ENCODE results near the gene RAMP2. TPM values are rescaled to one million over a fixed set of nuclear protein-coding genes. Genes with fewer than 3 reads are reported as not detected.

Gene RAMP2
- total RNA-seq, 2 donors from 2014 or later, result 11.0 to 32.3 TPM

DNA sequence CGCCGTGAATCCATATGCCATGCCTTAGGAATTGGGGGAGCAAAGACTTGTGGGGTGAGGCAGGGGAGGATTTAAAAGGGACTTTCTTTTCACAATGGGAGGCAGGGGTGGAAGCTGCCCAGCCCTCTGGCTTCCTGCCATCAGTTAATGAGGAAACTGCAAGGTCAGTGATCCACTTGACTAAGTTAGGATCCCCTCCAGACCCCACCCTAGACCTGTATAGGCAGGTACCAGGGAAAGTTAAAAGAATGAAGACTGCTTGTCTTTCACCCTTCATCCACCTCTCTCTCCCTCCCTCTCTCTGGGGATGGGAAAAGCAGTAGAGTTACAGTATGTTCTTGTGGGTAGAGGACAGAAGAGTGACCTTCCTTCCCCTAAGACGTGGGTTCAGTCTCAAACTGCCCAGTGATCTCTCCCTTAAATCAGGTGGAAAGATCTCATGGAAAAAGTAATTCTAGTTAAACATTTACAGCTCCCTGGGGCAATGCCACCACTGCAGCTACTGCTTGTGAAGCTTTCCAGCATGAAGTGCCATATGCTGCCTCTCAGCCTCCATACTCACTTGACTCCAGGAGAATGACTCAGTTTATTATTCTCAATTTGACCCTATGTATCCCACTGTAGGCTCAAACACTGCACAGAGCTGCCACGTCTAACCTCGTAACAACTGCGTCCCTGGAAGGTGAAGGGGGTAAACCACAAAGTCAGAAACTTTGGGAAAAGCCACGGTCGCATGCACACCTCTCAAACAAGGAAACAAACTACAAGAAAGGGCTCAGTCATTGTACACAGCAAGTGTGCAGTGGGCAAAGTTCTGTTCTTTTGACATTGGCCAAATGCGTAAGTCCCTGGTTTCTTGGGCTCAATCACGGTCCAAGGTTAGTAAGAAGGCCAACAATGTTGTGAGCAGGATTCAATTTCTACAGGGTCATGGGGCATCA, 36.3 kb downstream of the RAMP2 start:
- ATAC-seq (ENCODE audit: insufficient number of reproducible peaks, low FRiP score, low read depth), result no peak
- Histone ChIP-seq H3K36me3 (peaks cover 6% of the 10 kb centered on the region), H3K4me3 (peak overlapping the region; percentile 94), H3K27ac (no peak overlapping the region), H3K4me1 (ENCODE audit: control insufficient read depth in 1 of 2, low read depth in 2 of 2) (peaks cover 10 to 22% of the 10 kb centered on the region in 2 donors), H3K27me3 (replicated peaks; ENCODE audit: insufficient read depth) (no peaks in the 10 kb centered on the region), H3K9me3 (no peaks in the 10 kb centered on the region)
- no peak for TF ChIP-seq CTCF (IDR thresholded peaks at IDR 0.05)
- no peak for DNase-seq (ENCODE audit: low spot score)

DNA sequence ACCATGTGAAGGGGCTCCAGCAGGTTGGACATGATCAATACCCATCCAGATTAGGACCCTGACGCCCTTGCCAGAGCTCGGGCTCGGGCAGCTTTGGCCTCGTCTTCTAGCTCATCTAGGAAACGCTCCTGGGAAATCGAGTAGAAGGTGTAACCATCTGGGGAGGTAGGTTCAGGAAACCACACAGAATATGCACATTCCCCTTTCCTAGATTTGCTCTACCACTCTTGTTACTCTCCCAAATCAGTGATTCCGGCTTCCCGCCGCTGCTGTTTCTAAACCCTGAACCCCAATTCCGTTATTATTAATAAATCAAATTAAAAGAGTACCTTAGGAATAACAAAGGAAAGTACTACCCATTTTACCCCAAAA, 37.0 kb downstream of the RAMP2 start:
- Histone ChIP-seq H3K9me3 (no peaks in the 10 kb centered on the region), H3K4me3 (peak overlapping the region; percentile 94), H3K27me3 (replicated peaks; ENCODE audit: insufficient read depth) (no peaks in the 10 kb centered on the region), H3K4me1 (ENCODE audit: control insufficient read depth in 1 of 2, low read depth in 2 of 2) (peaks cover 10 to 22% of the 10 kb centered on the region in 2 donors), H3K27ac (peak overlapping the region; percentile 46 to 57), H3K36me3 (peaks cover 6% of the 10 kb centered on the region)
- ATAC-seq (ENCODE audit: insufficient number of reproducible peaks, low FRiP score, low read depth), result no peak
- DNase-seq (ENCODE audit: low spot score), result no peak
- TF ChIP-seq CTCF (IDR thresholded peaks at IDR 0.05), result no peak

DNA sequence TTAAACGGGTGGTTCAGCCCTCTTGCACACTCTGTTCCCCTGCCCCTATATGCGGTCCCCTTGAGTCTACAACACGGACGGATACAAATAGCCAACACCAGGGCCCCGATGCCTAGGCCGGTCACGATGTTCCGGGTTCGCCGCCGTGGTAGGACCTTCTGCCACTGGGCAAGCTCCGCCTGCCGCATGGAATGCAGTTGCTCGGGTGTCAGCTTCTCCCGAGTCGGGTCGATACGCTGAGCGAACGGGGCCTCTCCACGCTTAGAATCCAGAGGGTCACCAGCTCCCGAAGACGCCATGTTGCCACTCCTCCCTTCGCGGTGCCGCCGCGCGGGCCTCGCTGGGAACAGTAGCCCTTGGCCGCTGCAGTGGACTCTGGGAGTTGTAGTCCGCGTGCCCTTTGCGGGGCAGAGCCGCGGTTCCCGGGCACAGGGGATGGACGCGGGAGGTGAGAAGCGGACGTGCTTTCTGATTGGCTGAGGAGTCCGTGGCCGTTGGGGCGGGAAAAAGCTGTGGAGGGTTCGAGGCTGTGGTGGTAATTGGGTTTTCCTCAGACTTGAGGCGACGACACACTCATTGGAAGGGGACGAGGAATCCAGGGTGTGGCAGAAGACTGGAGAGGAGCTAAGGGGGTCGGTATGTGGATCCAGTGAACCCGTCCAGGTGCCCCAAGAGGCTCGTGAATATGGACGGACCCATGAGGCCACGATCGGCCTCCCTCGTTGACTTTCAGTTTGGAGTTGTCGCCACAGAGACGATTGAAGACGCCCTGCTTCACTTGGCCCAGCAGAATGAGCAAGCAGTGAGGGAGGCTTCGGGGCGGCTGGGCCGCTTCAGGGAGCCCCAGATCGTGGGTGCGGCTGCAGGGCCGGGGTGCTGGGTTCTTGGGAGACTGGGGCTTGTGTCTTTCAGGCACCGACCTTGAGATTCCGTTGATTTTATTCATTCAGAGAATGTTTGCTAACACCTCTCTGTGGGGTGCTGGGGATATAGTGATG, 37.7 kb downstream of the RAMP2 start, which contains the start of the genes CNTD1 and COA3:
TSS of gene CNTD1 (plus strand) at position 479 of the 998 bp plus-strand sequence. CDS start at position 686, 207 bp downstream.
TSS of gene COA3 (minus strand) at position 322 of the 998 bp plus-strand sequence. CDS start at position 299, 23 bp downstream.
- ATAC-seq (ENCODE audit: insufficient number of reproducible peaks, low FRiP score, low read depth), result peak; percentile 55

DNA sequence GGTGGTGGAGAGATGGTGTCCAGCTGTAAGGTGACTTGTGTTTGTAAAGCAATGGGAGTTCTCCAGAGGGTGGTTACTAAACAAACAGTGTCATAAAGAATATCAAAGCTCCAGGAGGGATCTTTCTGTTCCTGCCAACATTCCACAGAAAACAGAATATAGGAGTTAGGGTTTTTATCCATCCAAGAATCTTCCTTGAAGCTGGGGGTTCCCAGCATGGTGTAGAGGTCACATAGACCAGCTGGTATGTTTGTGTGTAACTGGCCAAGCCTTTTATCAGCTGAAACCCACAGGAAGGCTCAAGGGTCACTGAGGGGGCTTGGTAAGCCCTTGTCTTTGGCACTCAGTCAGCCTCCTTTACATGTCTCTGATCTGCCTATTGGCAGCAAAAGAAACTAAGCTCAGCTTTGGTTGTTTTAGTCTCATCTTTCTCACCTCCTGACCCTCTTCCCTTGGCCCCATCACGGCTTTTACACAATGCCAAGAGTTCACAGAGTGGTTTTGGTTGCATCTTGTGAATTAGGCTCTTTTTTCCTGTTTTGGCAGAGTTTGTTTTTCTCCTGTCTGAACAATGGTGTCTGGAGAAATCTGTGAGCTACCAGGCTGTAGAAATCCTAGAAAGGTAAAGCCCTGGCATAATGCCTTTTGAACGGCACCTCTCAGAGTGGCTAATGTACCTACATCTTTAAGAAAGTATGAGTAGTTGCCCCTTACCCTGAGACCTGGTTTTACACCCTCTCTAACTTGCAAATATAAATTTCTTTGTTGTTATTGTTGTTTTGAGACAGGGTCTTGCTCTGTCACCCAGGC, 42.3 kb downstream of the RAMP2 start:
- Histone ChIP-seq H3K36me3 (no peaks in the 10 kb centered on the region), H3K4me3 (no peak overlapping the region), H3K4me1 (ENCODE audit: control insufficient read depth in 1 of 2, low read depth in 2 of 2) (peaks cover 3 to 6% of the 10 kb centered on the region in 2 donors), H3K9me3 (no peaks in the 10 kb centered on the region), H3K27ac (no peak overlapping the region), H3K27me3 (replicated peaks; ENCODE audit: insufficient read depth) (no peaks in the 10 kb centered on the region)
- no peak for ATAC-seq (ENCODE audit: insufficient number of reproducible peaks, low FRiP score, low read depth)
- DNase-seq (ENCODE audit: low spot score), result no peak
- TF ChIP-seq CTCF (IDR thresholded peaks at IDR 0.05), result no peak

More for the DNA sequence above, 37.7 kb downstream of the RAMP2 start, which contains the start of the genes CNTD1 and COA3:
- H3K4me3 ChIP-seq, result peak within 1 kb of the TSS; percentile 94
- H3K4me1 ChIP-seq (ENCODE audit: control insufficient read depth in 1 of 2, low read depth in 2 of 2), result peaks cover 10 to 22% of the 10 kb centered on the region in 2 donors
- peak within 1 kb of the TSS; percentile 46 to 57 for H3K27ac ChIP-seq
- TF ChIP-seq CTCF (IDR thresholded peaks at IDR 0.05), result no peak
- no peaks in the 10 kb centered on the region for H3K27me3 ChIP-seq (replicated peaks; ENCODE audit: insufficient read depth)
- peaks cover 6% of the 10 kb centered on the region for H3K36me3 ChIP-seq
- peak; percentile 55 for DNase-seq (ENCODE audit: low spot score)
- H3K9me3 ChIP-seq, result no peaks in the 10 kb centered on the region

All from thoracic aorta (tissue), 2 donors.